ENCODE data around the gene TFF3.

DNA sequence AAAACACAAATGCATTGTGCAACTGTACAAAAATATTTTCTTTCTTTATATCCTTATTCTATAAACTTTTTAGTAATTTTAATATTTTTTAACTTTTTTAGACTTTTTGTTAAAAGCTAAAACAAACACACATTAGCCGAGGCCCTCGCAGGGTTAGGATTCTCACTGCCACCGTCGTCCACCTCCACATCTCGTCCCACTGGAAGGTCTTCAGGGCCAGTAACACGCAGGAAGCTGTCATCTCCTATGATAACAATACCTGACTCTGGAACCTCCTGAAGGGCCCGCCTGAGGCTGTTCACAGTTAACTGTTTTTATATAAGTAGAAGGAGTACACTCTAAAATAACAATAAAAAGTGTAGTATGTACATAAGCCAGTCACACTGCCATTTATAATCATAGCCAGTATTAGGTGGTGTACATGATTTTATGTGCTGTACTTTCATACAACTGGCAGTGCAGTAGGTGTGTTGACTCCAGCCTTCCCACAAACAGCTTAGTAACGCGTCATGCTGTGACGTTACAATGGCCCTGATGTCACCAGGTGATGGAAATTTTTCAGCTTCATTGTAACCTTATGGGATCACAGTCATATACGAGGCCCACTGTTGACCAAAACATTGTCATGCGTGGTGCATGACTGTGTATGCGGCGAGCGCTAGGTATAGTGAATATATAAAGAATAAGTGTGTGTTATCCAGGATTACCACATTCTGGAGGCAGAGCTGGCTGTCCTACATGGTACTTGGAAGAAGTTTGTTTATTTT lies 26.8 kb upstream of the TFF3 start:
- TF ChIP-seq CTCF (conservative IDR thresholded peaks at IDR 0.05 in 1 of 2, IDR thresholded peaks at IDR 0.05 in 1 of 2; ENCODE audit: extremely low read depth in 1 of 2, insufficient read depth in 1 of 2, low read depth in 1 of 2, low read length in 2 of 2) (no peak), EZH2 (IDR thresholded peaks at IDR 0.05; ENCODE audit: borderline replicate concordance, low read length) (no peak)

Measured in mammary epithelial cell (primary cell).